Measurements from ENCODE around the gene CRYBA4.

DNA sequence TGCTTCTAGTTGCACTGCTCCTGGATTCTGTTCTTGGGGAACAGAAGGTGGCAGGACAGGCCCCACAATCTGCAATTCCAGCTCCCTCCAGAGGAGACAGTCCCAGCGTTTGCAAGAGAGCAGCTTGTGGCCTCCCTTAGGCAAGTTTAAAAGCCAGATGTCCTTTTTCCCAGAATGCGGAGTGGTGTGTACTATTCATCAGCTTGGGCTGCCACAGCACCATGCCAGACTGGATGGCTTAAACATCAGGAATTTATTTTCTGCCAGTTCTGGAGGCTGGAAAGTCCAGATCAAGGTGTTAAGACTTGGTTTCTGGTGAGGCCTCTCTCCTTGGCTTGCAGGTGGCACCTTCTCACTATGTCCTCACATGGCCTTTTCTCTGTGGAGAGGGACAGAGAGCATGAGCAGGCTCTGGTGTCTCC, 47.3 kb downstream of the CRYBA4 start:
- no peak for TF ChIP-seq REST (IDR thresholded peaks at IDR 0.05; ENCODE audit: insufficient read depth in 1 of 2, low read depth in 2 of 2, low read length in 1 of 2)
- TF ChIP-seq, protein P1, sequence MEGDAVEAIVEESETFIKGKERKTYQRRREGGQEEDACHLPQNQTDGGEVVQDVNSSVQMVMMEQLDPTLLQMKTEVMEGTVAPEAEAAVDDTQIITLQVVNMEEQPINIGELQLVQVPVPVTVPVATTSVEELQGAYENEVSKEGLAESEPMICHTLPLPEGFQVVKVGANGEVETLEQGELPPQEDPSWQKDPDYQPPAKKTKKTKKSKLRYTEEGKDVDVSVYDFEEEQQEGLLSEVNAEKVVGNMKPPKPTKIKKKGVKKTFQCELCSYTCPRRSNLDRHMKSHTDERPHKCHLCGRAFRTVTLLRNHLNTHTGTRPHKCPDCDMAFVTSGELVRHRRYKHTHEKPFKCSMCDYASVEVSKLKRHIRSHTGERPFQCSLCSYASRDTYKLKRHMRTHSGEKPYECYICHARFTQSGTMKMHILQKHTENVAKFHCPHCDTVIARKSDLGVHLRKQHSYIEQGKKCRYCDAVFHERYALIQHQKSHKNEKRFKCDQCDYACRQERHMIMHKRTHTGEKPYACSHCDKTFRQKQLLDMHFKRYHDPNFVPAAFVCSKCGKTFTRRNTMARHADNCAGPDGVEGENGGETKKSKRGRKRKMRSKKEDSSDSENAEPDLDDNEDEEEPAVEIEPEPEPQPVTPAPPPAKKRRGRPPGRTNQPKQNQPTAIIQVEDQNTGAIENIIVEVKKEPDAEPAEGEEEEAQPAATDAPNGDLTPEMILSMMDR (IDR thresholded peaks at IDR 0.05) = peak; percentile 62
- TF ChIP-seq SIN3A (IDR thresholded peaks at IDR 0.05; ENCODE audit: borderline replicate concordance, insufficient read depth, low read depth, low read length) = no peak
- TF ChIP-seq POLR2AphosphoS5 (IDR thresholded peaks at IDR 0.05; ENCODE audit: low read depth, low read length) = no peak
- no peak for TF ChIP-seq TCF7L2 (IDR thresholded peaks at IDR 0.05; ENCODE audit: low read depth, low read length)
